Spleen (tissue), 7 donors: ENCODE data around the gene NEURL1.

Experiments used
- CTCF ChIP-seq, 11 experiments: fragments of 200-600 bp in 7 of 11; fragments of 450-650 bp in 4 of 11; sonication (generic) in 4 of 11; IDR thresholded peaks in 8 of 11; conservative IDR thresholded peaks in 3 of 11; 1 replicate in 7 of 11; 2 replicates in 4 of 11; pipeline versions ENCODE4 v1.4.0 to v1.8.0; 2016 to 2021; ENCODE audit warnings: antibody characterized with exemption in 11 of 11, inconsistent platforms in 4 of 11, mild to moderate bottlenecking in 1 of 11
- POLR2AphosphoS5 ChIP-seq, 3 donors: sonication (generic); formaldehyde crosslinking; IDR thresholded peaks; one replicate each; pipeline ENCODE4 v1.5.1; 2017; ENCODE audit warnings: antibody characterized with exemption in 3 of 3
- donor health status: DM: no; HTN: no; CAD: no; lungs with moderate emphysema.
- donor health status: DM: no; HTN: no; CAD: no.
- donor health status: DM: no; HTN: no; CAD: no.

- no peak for TF ChIP-seq POLR2AphosphoS5 (IDR thresholded peaks at IDR 0.05)
- no peak for TF ChIP-seq CTCF (IDR thresholded peaks at IDR 0.05 in 8 of 11, conservative IDR thresholded peaks at IDR 0.05 in 3 of 11)
These were observed 34.8 kb upstream of the NEURL1 start, which contains the start of gene CALHM1 for GRCh38 chr10:103458720-103459119.
